ENCODE data around the gene MBTPS1.

Gene MBTPS1

DNA sequence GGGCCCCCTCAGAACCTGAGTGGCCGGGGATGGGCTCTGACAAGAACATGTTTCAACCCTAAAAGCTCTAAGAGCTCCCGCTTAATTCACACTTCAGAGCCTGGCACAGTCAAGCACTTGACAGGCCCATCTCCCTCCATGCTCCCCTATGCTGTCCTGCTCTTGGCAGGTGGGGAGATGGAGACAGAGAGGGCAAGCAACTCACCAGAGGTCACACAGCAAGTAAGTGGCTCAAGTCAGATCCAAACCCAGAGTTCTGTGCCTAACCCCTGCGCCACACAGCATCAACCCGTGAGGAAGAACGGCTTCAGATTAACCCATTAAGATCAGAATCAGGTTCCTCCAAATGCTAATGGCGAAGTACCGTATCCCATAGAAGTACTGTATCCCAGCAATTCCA, 112.3 kb downstream of the MBTPS1 start:
- no peak for DNase-seq (ENCODE audit: low read depth)
